DMS79 treated with DMSO at 0.1 percent for 48 hours (cell line): ENCODE data around the gene LENG1.
A peak's percentile ranks its signal among the peaks of the same experiment; 100 is the strongest.

ENCODE experiments used
- DNase-seq: peaks from one replicate; lab custom pipeline; 2025; lab: John Stamatoyannopoulos, UW

Gene LENG1

DNA sequence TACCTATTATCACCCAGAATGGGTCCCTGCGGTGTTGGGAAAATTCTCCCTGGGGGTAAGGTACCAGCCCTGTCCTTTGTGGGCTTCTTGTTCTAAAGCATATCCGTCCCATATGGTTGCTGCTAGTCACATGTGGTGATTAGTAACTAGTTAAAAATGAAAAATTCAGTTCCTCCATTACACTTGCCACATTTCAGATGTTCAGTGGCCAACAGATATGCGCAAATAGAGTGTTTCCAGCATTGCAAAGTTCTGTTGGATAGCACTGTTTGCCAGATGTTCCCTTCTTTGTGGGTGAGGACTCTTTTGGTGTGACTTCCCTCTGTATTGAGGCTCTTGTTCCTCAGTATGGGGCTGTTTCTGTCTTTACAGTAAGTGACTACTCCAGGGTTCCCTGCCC is 18.2 kb downstream of the LENG1 start:
- no peak for DNase-seq

- DNase-seq, result no peak
Measured at GRCh38 chr19:54138489-54139256, 20.8 kb downstream of the LENG1 start.

DNA sequence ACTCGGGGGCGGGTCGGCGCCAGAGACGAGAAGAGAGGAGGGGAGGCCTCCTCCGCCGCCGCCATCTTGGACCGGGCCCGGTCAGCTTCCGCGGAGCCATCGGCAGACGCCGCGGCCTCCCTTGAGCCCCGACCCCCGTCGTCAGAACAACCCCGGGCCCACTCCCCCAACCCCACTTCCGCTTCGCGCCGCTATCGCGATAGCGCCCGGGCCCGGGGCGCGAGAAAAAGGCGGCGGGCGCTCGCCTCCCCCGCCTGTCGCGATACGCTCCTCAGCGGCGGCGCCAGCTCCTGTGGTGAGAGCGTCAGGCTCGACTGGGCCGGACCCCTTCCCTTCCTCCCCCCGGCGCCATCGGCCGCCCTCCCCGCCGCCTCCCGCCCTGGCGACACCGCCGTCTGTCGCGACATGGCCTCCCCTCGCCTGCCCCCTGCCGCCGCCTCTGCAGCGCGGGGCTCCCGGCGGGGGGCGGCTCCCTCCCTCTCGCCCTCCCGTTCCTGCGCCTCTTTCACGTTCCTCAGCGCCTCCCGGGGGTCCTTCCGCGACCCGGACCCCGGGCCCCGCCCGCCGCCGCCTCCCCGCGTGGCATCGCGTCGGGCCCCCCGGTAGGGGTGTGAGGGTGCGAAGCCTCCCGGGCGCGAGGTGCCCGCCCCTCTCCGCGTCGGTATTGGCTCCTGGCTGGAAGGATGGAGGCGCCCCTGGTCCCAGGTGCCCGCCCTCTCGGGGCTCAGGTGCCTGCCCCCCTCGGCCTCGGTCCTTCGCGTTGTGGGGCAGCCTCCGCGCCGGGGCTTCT is 21.6 kb downstream of the LENG1 start, which contains the start of gene CNOT3:
Gene CNOT3 (plus strand): TSS at position 64 of the 790 bp plus-strand sequence. CDS start 5,217 bp downstream, outside the sequence.
- no peak for DNase-seq

DNA sequence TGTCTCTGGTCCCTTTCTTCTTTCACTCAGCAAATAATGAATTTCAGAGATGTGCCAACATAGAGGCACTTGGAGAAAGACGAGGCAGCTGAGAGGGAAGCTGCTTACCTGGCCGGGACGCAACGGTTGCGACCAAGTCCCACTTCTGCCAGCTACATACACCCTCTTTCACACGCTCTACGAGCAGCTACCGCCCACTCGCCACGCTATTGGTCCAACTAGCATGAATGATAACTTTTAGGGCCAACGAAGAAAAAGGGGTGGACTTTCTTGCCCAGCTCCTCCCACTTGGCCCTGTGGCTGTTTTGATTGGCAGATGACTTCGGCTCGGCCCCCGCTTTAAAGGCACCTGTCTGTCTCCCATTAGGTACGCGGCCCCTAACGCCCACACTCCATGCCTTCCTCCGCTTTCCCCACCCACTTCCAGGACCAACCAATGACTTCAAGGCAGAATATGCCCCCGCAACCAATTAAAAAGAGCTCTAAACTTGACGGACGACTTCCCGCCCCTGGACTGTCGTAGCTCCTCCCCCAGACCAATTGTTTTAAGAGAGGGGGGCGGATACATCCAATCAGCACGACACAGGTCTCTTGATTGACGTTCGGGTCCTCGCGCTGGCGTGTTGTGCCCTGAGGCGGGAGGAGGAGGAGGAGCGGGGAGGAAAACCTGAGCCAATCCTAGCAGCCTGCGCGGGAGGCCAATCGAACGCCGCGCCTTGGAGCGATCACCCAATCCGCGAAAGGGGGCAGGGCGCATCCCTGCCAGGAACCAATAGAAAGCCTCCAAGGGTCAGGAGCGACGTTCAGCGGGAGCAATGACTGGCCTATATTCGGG is 22.4 kb downstream of the LENG1 start:
- peak; percentile 100 for DNase-seq

DNA sequence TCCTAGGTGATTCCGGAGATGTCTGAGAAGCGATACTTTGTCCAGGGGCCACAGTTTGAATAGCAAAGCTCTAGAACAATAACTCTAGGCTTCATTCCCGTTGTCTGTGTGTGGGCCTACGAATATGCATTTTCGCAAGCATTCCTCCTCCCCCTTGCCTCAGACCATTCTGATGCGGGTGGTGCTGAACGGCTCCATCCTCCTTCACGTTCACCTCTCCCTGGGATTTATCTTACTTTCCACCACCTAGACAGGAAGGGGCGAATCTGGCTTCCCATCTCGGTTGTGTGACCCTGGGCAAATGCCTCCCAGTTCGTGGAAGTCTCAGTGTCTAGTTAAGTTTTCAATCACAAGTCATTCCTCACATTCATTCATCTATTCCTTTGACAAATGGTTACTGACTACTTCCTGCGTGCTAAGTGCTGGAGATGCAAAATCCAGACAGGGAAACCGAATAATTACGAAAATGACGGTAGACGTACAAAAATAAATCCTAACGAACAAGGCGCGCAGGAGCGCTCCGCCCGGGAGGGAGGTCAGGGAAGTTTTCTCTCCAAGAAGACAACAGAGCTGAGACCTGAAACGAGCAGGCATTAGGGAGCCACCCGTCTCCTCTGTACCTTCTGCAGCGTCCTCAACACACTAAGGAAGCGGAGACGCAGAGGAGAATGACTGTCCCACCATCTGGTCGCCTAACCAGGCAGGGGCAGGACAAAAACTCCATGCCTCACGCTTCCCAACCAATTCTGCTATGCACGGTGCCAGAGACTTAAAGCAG is 23.2 kb downstream of the LENG1 start:
- DNase-seq, result peak; percentile 43

DNA sequence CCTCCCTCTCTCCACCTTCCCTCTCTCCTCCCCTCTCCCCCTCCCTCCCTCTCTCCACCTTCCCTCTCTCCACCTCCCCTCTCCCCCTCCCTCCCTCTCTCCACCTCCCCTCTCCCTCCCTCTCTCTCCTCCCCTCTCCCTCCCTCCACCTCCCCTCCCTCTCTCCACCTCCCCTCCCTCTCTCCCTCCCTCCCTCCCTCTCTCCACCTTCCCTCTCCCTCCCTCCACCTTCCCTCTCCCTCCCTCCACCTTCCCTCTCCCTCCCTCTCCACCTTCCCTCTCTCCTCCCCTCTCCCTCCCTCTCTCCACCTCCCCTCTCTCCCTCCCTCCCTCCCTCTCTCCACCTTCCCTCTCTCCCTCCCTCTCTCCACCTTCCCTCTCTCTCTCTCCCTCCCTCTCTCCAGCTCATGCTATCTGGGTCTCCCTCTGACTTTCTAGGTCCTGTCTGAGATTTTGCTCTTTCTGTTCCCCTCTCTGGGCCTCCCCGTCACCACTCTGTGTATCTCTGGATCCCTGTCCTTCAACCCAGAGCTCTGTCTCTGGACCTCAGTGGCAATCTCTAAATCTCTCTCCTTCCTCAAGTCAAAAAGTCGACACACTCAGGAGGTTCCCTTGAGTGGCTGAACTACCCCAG is 25.4 kb downstream of the LENG1 start:
- no peak for DNase-seq

DNA sequence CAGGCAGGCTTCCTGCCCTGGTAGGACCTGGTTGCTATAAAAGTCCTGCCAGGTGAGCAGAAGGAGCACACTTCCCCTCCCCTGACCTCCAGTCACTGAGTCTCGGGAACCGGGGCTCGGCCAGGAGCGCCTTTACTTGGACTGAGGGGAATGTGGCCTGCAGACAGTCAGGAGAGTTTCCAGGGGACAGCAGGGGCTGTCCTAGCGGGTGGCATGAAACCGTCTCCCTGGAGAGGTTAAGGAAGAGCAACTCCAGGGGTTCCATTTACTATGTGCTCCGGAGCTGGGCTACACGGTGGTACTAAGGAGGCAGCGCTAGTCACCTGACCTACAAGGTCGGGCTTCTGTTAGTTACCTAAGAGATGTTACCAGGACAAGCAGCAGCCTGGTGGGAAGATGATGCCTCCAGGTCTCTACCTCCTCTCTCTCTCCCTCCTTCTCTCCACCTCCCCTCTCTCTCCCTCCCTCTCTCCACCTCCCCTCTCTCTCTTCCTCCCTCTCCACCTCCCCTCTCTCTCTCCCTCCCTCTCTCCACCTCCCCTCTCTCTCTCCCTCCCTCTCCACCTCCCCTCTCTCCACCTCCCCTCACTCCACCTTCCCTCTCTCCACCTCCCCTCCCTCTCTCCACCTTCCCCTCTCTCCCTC is 26.1 kb downstream of the LENG1 start:
- peak; percentile 15 for DNase-seq

- no peak for DNase-seq
Measured at GRCh38 chr19:54129617-54129996, 29.9 kb downstream of the LENG1 start.

GRCh38 chr19:54128796-54129616 is 30.5 kb downstream of the LENG1 start:
- DNase-seq, result no peak

DNA sequence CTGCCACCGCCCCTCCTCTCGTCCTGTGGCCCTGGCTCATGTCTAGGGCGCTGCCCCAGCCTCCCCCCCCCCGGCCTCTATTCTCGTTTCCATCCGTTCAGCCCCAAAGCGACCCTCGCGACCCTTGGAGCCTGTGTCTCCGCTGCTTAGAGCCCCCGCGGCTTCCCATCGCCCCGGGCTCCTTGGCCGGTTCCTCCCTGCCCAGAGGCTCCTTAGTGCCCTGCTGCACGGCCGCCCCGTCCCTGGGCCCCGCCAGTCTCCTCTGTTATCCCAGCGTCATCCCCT is 31.1 kb downstream of the LENG1 start:
- DNase-seq, result no peak

DNA sequence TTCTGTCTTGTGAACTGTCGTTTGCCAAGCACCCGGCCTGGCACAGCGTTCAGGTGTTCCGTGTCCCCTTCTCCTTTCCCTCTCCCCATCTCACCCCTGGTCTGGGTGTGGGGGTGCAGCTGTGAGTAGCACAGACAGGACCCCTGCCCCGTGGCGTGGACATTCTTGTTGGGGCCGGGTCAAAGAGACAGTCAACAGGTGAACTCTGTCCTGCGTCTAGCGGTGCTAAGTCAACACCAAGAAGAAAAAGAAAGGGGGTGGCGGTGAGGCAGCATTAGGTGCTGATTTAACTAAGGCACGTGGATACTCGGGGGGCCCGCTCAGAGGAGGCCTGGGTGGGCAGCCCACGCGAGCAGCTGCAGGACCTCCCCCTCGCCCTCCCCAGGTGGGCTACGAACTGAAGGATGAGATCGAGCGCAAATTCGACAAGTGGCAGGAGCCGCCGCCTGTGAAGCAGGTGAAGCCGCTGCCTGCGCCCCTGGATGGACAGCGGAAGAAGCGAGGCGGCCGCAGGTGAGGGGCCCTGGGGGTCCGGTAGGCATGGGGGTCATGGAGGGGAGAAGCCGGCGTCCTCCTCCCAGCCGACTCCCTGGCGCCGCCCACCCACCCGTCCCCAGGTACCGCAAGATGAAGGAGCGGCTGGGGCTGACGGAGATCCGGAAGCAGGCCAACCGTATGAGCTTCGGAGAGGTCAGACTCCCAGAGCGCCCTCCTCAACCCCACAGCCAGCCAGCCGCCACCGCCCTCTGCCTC is 31.7 kb downstream of the LENG1 start:
- no peak for DNase-seq

GRCh38 chr19:54125713-54126112 is 33.8 kb downstream of the LENG1 start:
- no peak for DNase-seq

DNA sequence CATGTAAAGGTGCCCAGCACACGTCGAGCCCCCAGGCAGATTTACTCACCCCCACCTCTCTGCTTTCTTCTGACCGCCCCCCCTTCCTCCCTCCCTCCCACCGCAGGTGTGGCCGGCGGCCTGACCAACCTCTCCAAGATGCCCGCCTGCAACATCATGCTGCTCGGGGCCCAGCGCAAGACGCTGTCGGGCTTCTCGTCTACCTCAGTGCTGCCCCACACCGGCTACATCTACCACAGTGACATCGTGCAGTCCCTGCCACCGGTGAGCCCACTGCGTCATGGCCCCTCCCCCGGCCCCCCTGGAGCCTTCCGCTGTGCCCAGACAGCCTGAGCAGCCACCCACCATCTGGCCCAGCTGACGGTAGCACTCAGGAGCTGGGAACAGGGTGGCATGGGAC is 35.1 kb downstream of the LENG1 start:
- DNase-seq, result no peak

GRCh38 chr19:54123682-54124081 is 35.8 kb downstream of the LENG1 start:
- DNase-seq, result no peak

GRCh38 chr19:54121259-54121658 is 38.3 kb downstream of the LENG1 start:
- no peak for DNase-seq

DNA sequence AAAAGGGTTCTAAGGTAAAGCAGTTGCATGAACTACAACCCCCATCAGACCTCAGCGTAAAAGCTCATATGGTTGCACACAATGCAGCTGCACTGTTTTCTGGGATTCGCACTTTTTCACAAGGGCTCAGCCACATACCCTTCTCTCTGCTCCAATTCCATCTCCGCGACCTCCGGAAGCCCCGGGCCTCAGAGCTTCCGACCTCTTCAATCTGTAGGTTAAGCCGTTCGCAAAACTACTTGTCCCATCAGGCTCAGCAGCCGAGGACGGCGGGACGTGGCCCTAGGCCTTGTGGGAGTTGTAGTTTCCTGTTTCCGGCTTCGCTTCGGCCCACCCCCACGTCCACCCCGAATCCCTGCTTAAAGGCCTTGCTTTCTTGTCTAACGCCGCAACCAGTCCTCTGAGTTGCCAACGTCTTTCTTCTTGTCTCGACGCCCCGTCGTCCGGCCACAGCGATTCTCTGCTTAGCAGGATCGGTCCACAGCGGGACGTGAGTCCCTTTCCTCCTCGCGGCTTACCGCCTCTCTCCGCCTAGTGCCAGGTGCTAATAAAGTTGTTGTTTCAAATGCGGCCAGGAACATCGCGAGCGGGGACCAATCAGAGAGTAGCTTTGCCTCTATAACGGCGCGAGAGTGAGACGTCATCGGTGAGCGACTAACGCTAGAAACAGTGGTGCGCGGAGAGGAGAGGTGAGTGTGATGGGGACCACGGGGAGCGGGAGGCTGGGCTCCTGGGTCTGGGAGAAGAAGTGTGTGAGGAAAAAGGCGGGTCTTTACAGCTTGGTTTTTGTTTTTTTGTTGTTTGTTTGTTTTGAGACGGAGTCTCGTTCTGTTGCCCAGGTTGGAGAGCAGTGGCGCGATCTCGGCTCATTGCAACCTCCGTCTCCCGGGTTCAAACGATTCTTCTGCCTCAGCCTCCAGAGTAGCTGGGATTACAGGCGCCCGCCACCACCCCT is 44.1 kb downstream of the LENG1 start, which contains the start of the genes PRPF31 and TFPT:
Gene PRPF31 (plus strand): TSS at position 646 of the 955 bp plus-strand sequence. CDS start 2,525 bp downstream, outside the sequence.
Gene TFPT (minus strand): TSS at position 549 of the 955 bp plus-strand sequence. CDS start 388 bp downstream, at position 161.
- peak; percentile 96 for DNase-seq

DNA sequence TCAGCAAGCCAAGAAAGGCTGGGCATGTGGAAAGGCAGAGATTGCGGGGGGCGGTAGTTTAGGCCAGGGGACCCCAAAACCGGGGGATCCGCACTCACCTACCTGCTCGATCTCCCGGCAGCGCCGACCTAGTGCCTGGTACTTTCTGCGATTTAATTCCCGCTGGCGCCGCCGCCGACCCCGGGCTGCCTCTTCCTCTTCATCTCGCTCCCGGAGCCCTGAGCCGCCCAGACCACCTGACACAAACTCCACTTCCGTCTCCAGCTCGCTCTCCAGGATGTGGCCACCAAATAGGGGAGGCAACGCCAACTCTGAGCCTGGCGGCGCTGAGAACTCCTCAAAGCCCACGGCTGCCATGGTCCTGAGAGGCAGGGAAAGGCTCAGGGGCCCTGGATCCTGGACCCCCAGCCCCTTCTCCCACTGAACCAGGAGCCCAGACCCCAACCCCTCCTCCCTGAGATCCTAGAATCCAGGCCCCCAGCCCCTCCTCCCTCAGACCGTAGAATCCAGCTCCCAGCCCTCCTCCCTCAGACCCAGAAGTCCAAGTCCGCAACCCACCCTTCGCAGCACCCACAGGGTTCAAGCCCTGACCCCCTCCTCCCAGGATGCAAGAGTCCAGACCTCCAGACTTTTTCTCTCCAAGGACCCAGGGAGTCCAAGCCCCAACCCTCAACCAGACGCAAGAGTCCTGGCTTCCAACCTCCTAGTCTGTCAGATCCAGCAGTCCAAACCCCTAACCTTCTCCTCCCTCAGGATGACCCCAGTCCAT is 45.0 kb downstream of the LENG1 start:
- DNase-seq, result peak; percentile 10
